Stimulated activated CD4-positive, alpha-beta T cell treated with anti-CD3 and anti-CD28 coated beads, Interleukin-15, amount 100 ng/mL, for 24 hours (primary cell): ENCODE data around the gene TOX2.
A peak's percentile ranks its signal among the peaks of the same experiment; 100 is the strongest.

Source experiments
- DNase-seq: peaks from one replicate; pipeline ENCODE4 v3.0.0-alpha.2; 2020

Gene TOX2

DNA sequence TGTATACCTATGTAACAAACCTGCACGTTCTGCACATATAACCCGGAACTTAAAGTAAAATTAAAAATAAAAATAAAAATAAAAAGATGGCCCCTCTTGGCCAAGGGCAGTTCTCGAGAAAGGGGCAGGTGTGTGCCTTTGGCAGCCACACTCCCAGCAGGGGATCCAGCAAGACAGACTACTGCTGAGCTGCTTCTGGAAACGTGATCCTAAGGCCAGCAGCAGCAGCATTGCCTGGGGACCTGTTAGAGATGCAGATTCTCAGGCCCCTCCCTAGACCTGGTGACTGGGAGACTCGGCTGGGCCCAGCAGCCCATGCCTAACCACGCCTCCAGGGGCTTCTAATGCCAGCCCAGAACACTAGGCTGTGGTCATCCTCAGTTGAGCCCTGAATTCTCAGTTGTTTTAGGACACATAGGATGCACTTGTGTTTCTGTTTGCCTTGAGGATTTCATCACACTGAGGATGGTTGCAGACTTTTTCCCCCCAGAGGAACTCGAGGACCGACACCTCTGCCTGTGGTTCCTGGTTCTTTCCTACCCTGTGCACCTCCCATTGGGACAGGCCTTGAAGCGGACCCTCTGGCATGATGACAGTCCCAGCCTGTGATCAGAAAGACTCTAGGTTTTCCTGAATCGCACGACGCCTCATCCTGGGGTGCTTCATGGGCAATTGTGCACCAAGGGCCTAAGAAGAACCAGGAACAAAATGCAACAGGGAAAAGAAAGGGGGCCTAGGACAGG is 105.9 kb downstream of the TOX2 start:
- DNase-seq, result no peak

DNA sequence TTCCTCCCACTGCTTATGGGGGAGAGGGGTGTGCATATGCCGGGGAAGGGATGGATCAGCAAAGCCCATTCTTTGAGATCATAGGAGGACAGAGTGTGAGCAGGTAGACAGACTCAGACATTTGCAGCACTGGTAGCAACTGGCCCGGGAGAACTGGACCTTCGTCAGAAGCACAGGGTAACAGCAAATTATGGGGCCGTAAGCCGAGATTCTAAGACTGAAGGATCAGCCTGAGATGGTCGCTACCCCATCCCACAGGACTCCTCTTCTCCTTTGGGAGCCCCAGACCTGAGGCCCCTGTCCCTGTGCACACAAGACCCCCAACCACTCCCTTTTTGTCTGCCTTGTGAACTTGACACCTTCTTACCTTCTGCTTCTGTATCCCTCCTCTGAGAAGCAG is 106.5 kb downstream of the TOX2 start:
- DNase-seq, result no peak

DNA sequence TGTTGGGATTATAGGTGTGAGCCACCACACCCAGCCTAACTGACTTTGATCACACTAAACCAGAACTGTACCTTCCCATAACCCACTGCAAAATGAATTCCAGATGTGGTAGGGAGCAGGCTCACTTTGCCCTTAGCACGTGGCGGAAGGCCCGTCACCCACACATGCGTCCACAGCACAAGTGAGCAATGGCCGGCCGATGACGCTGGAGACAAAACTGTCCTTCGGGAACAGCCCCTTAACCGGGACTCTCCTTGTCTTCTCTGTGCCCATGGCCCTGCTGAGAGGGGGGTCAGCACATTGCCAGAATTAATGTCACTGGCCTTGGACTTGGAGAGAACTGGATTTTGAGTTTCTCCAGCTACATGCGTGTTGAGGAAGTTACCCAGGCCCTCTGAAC is 107.2 kb downstream of the TOX2 start:
- no peak for DNase-seq

DNA sequence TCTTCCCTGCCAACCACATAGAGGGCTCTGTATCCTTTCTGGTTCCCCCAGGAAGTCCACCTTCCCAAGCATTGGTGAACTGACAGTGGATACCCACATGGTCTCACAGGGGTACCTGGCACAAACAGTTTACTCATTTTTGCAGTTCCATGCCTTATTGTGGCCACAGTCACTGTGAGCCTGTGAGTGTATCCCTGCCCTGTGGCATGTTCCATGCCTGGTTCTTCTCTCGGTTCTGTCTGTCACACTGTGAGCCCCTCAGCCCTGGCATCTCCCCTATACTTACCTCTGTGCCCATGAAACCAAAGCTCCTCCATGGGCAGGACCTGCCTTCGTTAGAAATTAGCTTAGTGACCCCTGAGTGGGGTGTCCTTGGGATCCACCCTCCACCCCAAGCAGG is 107.8 kb downstream of the TOX2 start:
- no peak for DNase-seq

DNA sequence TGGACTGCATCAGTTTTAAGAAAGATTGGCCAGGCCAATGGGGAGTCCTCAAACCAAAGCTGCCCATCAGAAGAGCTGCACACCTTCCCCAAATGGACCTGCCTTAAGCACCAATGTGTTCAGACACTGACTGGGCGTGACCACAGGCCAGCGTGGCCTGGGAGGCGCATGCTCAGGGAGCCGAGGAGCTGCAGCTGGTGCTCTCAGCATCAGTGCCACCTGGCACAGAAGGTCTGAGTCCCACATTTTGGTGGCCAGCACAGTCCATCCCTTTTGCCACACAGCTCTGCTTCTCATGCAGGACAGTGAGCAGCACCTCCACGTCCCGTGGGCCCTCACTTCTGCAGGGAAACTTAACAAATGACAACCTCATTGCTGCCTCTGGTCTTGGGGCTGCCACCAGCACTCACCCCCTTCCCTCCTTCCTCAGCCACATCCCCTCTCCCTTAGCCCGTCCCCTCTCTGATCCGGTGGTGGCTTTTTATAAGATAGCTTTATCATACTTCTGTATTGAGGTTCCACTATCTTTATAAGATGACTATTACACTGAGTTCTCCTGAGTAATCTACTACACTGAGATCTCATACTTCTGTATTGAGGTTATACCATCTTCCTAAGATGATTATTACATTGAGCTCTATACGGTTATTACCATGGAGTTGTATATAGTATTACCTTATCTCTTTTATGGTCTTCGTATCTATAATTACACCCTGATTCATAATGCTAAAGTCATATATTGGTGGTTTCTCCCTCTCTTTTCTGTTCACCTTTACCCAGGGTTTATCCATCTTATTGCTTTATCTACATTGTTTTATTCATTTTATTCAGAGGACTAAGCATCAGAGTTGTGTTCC is 109.1 kb downstream of the TOX2 start:
- DNase-seq, result no peak

DNA sequence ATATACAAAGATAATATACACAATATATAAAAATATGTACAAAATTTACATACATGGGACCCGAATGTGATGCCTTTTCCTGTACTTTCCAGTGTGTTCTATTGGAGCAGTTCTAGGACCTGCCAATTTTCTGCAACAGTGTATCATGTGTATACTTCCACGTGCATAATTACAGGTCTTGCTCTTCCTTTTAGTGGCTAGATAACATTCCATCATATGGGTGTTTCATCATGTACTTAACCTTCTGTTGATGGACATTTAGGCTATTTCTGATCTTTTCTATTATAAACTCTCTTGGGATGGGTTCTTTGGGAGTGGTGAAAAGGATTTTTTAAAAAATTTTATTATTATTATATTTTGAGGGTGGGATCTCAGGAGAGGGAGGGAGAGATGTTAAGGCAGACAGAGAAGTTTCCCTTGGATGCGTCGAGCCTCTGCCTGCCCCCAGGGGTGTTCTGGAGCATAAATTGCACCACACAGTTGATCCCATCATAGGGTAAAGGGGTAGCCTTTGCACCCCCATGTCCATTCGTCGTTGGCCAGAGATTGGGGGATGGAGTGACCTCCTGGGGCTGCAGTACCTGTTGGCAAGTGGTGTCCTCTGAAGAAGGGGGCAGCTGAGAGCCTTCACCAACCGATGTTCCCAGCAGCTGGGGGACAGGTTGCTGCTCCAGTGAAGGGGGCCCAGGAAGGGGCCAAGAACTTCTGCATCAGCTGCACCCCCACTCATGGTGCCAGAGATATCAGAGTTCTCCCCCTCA is 110.3 kb downstream of the TOX2 start:
- no peak for DNase-seq

DNA sequence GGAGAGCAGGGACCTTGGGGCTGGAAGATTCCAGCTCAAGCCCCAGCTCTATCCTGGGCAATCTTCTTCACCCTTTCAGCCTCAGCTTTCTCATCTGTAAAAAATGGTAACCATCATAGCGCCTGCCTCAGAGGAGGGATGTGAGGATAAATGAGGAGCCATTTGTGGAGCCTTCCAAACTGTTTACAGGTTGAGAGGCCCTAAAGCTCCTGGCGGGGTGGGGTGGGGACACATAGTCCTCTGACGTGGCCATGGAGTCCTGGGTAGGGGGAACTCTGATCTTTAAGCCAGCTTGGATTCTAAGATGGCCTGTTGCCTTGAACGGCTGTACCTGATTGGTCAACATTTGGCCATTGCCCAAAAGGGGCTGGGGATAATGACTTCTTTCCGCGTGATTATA is 111.1 kb downstream of the TOX2 start:
- DNase-seq, result no peak

DNA sequence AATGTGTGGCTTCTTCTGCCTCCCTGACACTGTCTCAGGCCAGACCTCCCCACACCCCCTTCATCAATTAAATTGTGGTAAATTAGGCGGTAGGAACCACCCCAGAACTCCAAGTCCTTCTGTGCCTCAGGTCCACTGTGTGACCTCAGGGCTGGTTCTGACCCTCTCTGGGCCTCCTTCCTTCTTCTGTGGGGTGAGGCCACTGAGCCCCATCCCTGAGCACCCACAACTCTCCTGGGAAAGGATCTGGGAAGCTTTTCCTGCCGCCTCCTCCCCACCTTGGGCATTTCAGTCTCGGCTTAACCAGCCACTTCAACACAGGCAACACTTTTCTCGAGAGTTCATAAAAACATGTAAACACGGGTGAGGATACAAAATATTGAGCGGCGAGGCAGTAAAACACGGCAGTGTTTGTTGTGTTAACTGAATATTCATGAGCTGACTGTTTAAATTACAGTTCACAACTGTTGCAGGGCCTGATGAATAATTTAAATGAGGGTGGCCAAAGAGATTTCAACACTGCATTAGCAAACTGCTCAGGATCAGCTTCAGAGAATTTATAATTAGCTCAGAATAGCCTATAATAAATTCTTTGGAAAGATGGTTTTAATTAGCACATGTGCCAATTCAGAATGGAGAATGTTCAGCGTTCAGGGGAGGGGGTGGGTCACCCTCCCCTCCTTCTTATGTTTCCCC is 112.1 kb downstream of the TOX2 start:
- DNase-seq, result no peak

DNA sequence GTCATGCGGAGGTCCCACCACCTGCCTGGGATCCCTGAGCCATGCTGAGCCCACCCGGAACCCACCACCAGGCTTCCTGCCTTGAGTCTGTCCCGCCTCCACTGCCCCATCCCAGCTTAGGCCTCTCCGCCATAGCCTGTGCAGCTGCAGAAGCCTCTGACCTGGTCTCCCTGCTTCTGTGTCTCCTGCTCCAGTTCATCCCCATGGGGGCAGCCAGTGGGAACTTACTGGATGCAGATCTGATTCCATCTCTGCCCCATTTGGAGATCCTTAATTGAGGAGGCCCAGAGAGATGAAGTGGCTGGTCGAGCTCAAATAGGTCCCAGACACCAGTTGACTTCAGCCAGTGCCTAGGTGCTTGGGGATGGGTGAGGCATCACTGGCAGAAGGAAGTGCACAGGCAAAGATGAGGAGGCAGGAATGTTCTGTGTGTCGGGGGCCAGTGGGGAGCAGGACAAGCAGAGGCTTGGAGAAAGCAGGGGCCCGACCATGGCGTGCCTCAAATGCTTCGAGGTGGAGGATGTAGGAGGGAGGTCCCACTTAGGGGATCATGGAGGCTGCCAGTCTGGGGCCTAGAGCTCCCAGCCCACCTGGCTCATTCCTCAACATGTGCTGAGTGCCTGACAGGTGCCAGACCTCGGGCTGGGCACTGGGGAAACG is 112.8 kb downstream of the TOX2 start:
- DNase-seq, result no peak

DNA sequence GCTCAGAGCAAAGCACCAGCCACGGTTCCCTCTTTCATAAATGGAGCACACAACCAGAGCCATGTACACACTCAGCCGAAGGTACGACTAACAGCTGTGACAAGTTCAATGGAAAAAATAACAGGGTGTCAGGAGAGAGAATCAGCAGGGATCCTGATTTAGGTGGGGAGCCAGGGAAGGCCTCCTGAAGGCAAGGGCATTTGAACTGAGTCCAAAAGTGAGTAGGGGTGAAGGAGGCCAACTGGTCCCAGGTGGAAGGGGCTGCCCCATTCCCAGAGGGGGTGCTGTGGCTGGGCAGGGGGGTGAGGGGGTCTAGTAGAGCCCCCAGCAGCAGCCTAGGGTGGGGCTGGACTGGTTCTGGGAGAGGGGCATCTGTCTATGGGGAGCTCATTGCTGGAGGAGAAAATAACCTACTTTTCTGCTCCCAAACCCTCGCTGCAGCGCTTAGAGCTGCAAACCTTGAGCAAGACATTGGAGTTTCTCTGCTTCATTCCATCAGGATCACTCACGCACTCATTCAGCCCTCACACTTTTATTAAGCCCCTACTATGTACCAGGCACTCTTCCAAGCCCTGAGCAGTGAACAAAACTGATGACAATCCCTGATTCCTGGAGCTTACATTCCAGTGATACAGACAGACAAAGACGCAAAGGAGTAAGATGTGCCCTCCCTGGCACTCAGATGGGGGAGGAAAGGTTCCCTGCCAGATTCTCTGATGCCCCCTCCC is 113.5 kb downstream of the TOX2 start:
- DNase-seq, result no peak

DNA sequence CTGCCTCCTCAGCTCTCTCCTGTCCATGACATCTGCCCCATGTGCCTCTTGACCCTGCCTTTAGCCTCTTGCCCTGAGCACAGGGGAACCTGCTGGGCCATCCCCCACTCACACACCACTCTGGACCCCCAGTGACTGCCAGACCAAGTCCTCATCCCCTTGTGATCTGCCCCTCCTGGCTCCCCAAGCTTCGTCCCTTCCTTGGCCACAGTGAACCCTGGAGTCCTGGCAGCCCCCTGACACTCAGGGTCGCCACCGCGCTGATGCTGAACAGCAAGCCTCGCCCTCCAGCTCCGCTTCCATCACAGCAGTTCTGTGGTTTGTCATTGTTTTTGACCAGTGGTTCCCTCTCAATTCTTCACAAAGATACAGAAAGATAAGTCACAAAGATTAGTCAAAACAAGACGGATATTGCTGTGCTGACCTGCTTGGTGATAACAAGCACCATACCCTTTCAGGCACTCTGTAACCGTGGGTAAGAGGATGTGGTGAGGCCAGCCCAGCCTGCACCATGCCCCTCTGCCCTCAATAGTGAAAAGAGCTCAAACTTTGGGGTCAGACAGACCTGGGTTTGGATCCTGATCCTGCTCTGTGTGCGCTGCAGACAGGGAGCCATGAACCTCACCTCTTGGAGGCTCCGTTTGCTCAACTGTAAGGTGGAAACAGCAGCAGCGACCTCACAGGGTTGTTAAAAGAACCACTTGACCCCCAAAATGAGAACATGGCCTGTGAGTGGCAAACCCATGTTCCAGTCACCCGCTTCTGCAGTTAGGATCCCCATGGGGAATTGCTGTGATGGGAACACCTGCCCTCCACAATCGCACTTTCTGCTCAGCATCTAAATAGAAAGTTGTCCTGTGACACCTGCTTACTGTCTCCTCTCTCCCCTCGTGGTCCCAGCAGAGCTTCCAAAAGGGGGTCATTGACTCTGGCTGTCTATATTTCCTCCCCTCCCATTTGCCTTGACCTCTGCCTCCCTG is 114.5 kb downstream of the TOX2 start:
- peak; percentile 54 for DNase-seq

DNA sequence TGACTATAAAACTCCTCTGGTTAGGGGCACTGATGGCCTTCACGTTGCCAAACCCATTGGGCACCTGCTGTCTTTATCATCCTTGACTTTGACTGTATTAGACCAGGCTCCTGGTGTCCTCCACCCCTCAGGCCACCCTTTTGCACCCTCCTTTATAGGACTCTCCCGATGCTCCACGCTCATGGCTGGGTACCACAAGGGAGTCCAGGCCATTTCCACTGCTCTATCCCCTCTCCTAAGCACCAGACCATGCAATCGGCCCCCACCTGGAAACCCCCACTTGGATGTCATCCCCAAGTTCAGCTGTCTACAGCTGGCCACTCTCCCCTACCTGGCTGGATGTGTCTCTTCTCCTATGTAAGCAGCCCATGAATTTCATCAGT is 115.2 kb downstream of the TOX2 start:
- DNase-seq, result no peak

DNA sequence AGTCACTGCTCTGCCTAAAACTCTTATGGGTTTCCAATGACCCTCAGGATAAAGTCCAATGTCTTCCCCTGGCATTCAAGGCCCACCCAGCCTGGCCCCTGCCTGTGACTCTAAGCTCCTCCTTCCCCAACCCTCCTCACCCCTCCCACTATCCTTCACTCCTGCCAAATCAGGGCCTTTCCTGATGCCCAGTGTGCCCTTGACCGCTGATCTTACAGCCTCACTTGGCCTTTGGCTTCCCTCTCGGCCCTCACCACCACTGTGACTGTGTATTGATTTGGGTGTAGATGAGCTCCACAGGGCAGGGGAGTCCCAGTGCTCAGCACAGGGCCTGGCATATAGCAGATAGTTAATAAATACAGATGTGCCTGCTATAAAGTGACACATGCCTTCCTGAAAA is 115.7 kb downstream of the TOX2 start:
- DNase-seq, result no peak

DNA sequence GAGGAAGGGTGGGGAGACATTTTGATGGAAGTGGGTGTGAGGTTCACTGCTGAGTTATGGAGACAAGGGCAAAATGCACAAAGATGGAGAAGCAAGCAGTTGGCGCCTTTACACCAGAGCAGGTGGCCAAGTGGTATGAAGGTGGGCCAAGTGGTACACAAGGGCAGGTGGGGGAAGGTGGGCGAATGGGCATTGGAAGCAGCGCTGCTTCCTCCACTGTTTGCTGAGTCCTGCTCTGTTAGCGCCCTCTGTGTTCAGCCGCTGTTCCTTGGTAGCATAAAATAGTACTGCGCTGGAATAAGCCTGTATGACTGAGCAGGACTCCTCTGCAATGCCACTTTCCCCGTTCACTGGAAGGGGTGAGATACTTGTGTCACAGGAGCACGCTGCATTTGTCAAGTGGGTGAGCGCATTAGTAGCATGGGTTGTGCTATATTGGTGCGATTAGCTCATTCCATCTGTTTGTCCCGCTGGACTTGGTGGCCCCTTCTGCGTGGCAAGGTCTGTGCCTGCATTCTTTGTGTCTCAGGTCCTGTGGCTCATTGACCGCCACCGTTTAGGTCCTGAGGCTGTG is 116.4 kb downstream of the TOX2 start:
- no peak for DNase-seq

DNA sequence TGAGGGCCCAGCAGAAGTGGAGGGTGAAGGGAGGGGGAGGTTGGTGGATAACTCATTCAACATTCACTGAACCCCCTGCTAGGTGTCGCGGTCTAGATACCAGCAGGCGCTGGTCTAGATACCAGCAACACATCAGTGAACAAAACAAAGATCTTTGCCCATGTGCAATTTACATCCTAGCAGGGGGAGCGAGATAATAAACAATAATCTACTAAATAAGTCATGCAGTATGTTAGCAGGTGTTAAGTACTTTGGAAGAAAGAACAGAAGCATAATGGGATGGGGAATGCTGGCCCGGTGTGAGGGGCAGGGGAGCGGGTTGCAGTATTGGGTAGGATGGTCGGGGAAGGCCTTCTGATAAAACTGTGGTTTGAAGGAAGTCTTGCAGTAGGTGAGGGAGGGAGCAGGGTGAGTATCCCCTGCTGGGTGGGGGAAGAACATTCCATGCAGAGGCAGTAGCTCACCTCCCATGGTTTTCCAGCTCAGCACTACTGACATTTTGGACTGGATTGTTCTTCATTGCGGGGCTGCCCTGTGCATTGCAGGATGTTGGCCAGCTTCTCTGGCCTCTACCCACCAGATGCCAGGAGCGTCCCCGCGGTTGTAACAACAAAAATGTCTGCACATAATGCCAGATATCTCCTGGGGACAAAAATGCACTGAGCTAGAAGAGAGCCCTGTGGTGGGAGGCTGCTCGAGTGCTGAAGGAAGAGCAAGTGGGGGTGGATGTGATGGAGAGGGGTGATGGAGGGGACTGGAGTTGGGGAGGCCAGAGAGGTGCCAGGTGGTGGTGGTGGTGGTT is 117.3 kb downstream of the TOX2 start:
- no peak for DNase-seq

DNA sequence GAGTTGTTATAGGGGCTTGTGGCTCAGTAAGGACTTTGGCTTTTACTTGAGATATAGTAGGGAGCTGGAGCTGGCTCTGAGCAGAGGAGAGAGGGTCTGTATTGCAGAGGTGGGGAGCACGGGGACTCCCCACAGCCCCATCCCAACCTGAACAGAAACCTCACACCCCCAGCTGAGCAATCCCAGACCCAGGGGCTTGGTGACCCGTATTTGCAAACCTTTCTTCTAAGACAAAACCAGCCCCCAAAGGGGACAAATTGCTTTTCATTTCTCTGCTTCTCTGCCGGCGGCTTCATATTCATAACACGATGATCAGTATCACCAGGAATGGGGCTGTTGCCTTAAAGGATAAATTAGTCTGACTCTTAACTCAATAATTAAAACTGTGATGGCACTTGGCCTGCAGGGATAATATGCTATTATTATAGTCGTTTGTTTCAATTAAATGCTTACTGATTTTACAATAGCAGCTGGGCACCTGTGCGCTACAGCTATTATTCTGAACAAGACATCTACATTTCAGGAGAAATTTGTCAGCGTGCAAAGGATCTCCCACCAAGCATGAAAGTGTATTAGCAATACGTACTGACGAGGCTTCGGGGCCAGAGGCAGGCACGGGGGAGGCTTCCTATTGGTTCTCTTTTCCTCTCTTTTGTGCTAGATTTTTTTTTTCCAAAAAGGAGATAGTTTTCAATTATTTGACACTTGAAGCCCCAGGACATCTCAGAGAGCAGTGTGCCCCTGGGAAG is 118.1 kb downstream of the TOX2 start:
- DNase-seq, result no peak

DNA sequence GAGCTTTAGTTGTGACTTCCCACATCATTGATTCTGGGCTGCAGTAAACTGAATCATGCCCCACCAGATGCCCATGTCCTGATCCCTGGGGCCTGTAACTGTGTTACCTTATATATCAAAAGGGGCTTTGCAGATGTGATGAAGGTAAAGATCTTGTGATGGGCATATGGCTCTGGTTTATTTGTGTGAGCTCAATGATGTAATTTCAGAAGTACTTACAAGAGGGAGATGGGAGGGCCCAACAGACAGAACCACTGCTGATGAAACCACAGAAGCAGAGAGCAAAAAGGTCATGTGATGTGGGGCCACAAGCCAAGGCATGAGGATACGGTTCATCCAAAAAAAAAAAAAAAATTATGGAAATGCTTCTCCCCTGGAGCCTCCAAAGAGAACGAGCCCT is 118.7 kb downstream of the TOX2 start:
- no peak for DNase-seq

DNA sequence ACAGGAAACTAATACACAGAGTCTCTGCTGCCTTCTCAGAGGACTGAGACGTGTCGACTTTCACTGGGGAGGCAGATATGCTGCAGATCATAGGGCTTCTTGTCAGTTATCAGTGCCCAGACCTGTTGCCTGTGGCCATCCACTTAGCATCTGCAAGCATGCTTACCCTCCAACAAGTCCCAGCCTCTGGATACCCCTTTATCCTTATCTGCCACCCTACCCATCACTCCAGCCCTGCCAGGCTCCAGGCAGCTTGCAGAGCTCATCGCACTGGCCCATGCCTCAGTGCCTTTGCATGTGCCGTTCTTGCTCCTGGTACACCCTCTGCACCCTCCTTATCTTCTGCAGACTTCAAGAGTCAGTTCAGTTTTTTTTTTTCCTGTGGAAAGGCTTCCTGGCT is 119.2 kb downstream of the TOX2 start:
- DNase-seq, result no peak

DNA sequence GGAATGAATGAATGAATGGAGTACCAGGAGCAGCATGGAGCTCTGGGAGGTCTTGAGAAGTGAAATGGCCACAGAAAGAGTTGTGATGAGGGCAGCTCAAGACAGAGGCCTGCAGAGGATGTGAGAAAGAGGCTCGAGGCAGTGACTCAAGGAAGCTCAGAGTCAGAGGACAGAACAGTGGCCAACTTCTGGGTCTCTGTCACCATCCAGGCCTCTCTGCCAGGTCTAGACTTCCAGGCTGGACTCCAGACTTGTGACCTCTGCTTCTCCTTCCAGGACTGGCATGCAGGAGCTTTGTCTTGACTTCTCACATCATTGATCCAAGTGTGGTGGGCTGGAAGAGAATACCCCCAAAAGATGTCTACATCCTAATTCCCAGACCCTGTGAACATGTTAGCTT is 119.8 kb downstream of the TOX2 start:
- no peak for DNase-seq
